Measurements from ENCODE around the gene ZNRD2.

GRCh38 chr11:65558002-65558929, 12.0 kb upstream of the ZNRD2 start, which contains the start of gene LTBP3:
- TF ChIP-seq CTCF (IDR thresholded peaks at IDR 0.05; ENCODE audit: low read depth, low read length), result no peak
- TF ChIP-seq POLR2A (IDR thresholded peaks at IDR 0.05; ENCODE audit: extremely low read depth, insufficient read length), result no peak
- TF ChIP-seq MAX (IDR thresholded peaks at IDR 0.05; ENCODE audit: low read depth, low read length), result no peak
- TF ChIP-seq MYC (IDR thresholded peaks at IDR 0.05; ENCODE audit: low read depth, low read length), result no peak

All from NB4 (cell line).